ENCODE data around the gene PLPP3.

DNA sequence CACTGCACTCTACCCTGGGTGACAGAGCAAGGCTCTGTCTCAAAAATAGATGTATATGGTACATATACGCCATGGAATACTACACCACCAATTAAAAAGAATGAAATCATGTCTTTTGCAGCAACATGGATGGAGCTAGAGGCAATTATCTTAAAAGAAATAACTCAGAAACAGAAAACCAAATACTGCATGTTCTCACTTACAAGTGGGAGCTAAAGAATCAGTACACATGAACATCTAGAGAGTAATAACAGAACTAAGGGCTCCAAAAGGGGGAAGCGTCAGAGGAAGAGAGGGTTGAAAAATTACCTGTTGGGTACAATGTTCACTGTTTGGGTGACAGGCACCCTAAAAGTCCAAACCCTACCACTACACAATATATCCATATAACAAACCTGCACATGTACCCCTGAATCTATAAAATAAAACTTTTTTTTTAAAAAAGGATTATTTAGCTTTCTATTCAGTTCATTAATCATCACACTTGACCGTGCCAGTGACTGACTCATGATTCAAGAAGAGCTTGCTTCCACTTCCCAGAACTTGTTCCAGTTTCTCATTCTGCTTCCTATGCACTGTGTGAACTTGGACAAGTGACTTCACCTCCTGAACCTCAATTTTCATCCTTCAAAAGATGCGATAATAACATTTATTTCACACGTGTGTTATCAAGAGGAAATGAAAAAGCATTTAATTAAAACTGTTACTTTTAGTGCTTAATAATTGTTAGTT lies 109.6 kb downstream of the PLPP3 start:
- TF ChIP-seq CTCF (IDR thresholded peaks at IDR 0.05) = no peak
- TF ChIP-seq POLR2A (IDR thresholded peaks at IDR 0.05) = no peak

All from adrenal gland (tissue), 5 donors.